GM19351 (cell line): ENCODE results near the gene CD82.
A peak's percentile ranks its signal among the peaks of the same experiment; 100 is the strongest.

Source experiments
- ATAC-seq: cut with Tn5 transposase; IDR thresholded peaks from one replicate; pipeline ENCODE4 v1.9.1; 2021; ENCODE audit warnings: mild to moderate bottlenecking, moderate library complexity; ENCODE audit not compliant: unreplicated experiment

Gene CD82

GRCh38 chr11:44574610-44575287 is 9.3 kb downstream of the CD82 start:
- ATAC-seq, result peak; percentile 45

GRCh38 chr11:44575288-44575672 is 9.8 kb downstream of the CD82 start:
- ATAC-seq, result no peak

GRCh38 chr11:44575962-44576361 is 10.5 kb downstream of the CD82 start:
- no peak for ATAC-seq

- ATAC-seq, result no peak
These were observed 11.2 kb downstream of the CD82 start for GRCh38 chr11:44576656-44577055.

- ATAC-seq, result no peak
These were observed 11.9 kb downstream of the CD82 start for GRCh38 chr11:44577231-44577830.

GRCh38 chr11:44578279-44578678 is 12.8 kb downstream of the CD82 start:
- ATAC-seq, result peak; percentile 62

GRCh38 chr11:44579302-44579761 is 13.9 kb downstream of the CD82 start:
- ATAC-seq, result no peak

- ATAC-seq, result no peak
These were observed 15.2 kb downstream of the CD82 start for GRCh38 chr11:44580701-44581100.

GRCh38 chr11:44581246-44581645 is 15.8 kb downstream of the CD82 start:
- ATAC-seq, result no peak

GRCh38 chr11:44582641-44583352 is 17.3 kb downstream of the CD82 start:
- no peak for ATAC-seq

GRCh38 chr11:44583353-44583669 is 17.8 kb downstream of the CD82 start:
- ATAC-seq, result no peak

GRCh38 chr11:44585421-44585820 is 20.0 kb downstream of the CD82 start:
- no peak for ATAC-seq

GRCh38 chr11:44589301-44589700 is 23.8 kb downstream of the CD82 start:
- no peak for ATAC-seq

GRCh38 chr11:44590769-44591168 is 25.3 kb downstream of the CD82 start:
- ATAC-seq, result no peak

- ATAC-seq, result no peak
These were observed 26.1 kb downstream of the CD82 start for GRCh38 chr11:44591557-44591956.

- no peak for ATAC-seq
These were observed 26.9 kb downstream of the CD82 start for GRCh38 chr11:44592125-44592940.

GRCh38 chr11:44593251-44593650 is 27.8 kb downstream of the CD82 start:
- ATAC-seq, result no peak

GRCh38 chr11:44595006-44595405 is 29.5 kb downstream of the CD82 start:
- no peak for ATAC-seq

GRCh38 chr11:44595964-44596381 is 30.5 kb downstream of the CD82 start:
- no peak for ATAC-seq

- ATAC-seq, result peak; percentile 63
These were observed 31.2 kb downstream of the CD82 start for GRCh38 chr11:44596525-44597276.
